Measurements from ENCODE around the gene ADD1. TPM values are rescaled to one million over a fixed set of nuclear protein-coding genes. Genes with fewer than 3 reads are reported as not detected.

Gene ADD1
- total and polyA plus RNA-seq, 2 donors (not counting 1 experiment from before 2014, with no cell fraction given) = 164 to 171 TPM

DNA sequence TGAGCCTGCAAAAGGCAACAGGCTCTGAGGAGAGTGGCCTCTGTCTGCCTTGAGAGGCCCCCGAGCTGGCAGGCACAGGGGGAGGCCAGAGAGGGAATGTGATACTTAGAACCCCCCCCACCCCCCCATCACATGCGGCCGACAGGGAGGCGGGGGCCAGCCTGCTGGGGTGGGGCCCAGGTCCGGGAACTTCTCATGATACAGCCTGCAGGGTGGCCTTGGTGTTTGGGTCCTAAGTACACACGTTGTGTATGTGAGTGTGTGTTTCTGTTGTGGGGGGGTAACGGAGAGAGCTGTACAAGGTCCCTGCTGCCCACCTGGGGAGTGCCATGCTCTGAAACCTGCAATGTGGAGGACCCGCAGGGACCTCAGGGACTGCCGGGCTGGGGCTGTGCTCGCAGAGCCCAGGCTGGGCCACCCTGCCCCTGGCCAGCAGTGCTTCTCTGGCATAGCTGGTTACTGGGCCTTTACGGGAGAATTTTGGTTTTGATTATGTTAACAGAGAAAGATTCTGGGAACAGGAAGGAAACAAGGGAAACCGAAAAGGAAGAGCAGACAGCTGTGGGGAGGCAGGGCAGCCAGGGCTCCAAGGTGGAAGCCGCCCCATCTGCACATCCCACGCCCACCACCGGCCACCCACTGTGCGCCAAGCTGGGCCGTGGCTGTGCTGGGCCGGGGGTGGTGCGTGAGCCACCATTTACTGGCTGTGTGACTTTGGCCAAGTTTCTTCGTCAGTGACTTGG lies 30.9 kb upstream of the ADD1 start:
- Histone ChIP-seq H3K4me1 (ENCODE audit: control insufficient read depth, extremely low read depth, insufficient read depth, low read length) (peaks cover 13% of the 10 kb centered on the region), H2AFZ (ENCODE audit: low read length) (no peak overlapping the region), H3K4me3 (replicated peaks in 1 of 4; ENCODE audit: control extremely low read depth in 1 of 4, insufficient read depth in 1 of 4, low read depth in 3 of 4, low read length in 4 of 4) (peak overlapping the region in 1 of 4 experiments; percentile 20), H3K79me2 (ENCODE audit: control insufficient read depth, insufficient read depth, low read length) (peaks cover 12% of the 10 kb centered on the region), H4K20me1 (ENCODE audit: control insufficient read depth, extremely low read depth, insufficient read depth, low read length) (no peaks in the 10 kb centered on the region), H3K27ac (ENCODE audit: insufficient read depth, low read length) (peak overlapping the region; percentile 44), H3K9ac (ENCODE audit: insufficient read depth, low read length) (peak overlapping the region; percentile 51), H3K9me3 (ENCODE audit: control insufficient read depth, insufficient read depth, low read depth, low read length) (no peaks in the 10 kb centered on the region), H3K36me3 (ENCODE audit: control insufficient read depth, insufficient read depth, low read length) (no peaks in the 10 kb centered on the region), H3K4me2 (ENCODE audit: extremely low read depth, insufficient read depth, low read length) (no peak overlapping the region), H3K27me3 (ENCODE audit: control insufficient read depth, insufficient read depth, low read length) (no peaks in the 10 kb centered on the region)
- TF ChIP-seq, protein P1, sequence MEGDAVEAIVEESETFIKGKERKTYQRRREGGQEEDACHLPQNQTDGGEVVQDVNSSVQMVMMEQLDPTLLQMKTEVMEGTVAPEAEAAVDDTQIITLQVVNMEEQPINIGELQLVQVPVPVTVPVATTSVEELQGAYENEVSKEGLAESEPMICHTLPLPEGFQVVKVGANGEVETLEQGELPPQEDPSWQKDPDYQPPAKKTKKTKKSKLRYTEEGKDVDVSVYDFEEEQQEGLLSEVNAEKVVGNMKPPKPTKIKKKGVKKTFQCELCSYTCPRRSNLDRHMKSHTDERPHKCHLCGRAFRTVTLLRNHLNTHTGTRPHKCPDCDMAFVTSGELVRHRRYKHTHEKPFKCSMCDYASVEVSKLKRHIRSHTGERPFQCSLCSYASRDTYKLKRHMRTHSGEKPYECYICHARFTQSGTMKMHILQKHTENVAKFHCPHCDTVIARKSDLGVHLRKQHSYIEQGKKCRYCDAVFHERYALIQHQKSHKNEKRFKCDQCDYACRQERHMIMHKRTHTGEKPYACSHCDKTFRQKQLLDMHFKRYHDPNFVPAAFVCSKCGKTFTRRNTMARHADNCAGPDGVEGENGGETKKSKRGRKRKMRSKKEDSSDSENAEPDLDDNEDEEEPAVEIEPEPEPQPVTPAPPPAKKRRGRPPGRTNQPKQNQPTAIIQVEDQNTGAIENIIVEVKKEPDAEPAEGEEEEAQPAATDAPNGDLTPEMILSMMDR (conservative IDR thresholded peaks at IDR 0.05 in 1 of 2, IDR thresholded peaks at IDR 0.05 in 1 of 2; ENCODE audit: low read depth in 1 of 2, low read length in 2 of 2) = no peak
- no peak for TF ChIP-seq EZH2 (IDR thresholded peaks at IDR 0.05; ENCODE audit: low read length, missing control alignments)
- no peak for DNase-seq (ENCODE audit: low read depth in 2 of 2)

GRCh38 chr4:2813446-2814405 lies 29.9 kb upstream of the ADD1 start:
- no peaks in the 10 kb centered on the region for H3K9me3 ChIP-seq (ENCODE audit: control insufficient read depth, insufficient read depth, low read depth, low read length)
- no peaks in the 10 kb centered on the region for H4K20me1 ChIP-seq (ENCODE audit: control insufficient read depth, extremely low read depth, insufficient read depth, low read length)
- no peaks in the 10 kb centered on the region for H3K36me3 ChIP-seq (ENCODE audit: control insufficient read depth, insufficient read depth, low read length)
- H3K4me2 ChIP-seq (ENCODE audit: extremely low read depth, insufficient read depth, low read length) = no peak overlapping the region
- TF ChIP-seq, protein P1 (conservative IDR thresholded peaks at IDR 0.05 in 1 of 2, IDR thresholded peaks at IDR 0.05 in 1 of 2; ENCODE audit: low read depth in 1 of 2, low read length in 2 of 2) = no peak
- H3K27ac ChIP-seq (ENCODE audit: insufficient read depth, low read length) = no peak overlapping the region
- H3K79me2 ChIP-seq (ENCODE audit: control insufficient read depth, insufficient read depth, low read length) = peaks cover 15% of the 10 kb centered on the region
- H3K4me1 ChIP-seq (ENCODE audit: control insufficient read depth, extremely low read depth, insufficient read depth, low read length) = peaks cover 13% of the 10 kb centered on the region
- DNase-seq (ENCODE audit: low read depth in 2 of 2) = no peak
- no peak overlapping the region for H3K4me3 ChIP-seq (replicated peaks in 1 of 4; ENCODE audit: control extremely low read depth in 1 of 4, insufficient read depth in 1 of 4, low read depth in 3 of 4, low read length in 4 of 4)
- H2AFZ ChIP-seq (ENCODE audit: low read length) = no peak overlapping the region
- H3K9ac ChIP-seq (ENCODE audit: insufficient read depth, low read length) = peak overlapping the region; percentile 30
- no peaks in the 10 kb centered on the region for H3K27me3 ChIP-seq (ENCODE audit: control insufficient read depth, insufficient read depth, low read length)

DNA sequence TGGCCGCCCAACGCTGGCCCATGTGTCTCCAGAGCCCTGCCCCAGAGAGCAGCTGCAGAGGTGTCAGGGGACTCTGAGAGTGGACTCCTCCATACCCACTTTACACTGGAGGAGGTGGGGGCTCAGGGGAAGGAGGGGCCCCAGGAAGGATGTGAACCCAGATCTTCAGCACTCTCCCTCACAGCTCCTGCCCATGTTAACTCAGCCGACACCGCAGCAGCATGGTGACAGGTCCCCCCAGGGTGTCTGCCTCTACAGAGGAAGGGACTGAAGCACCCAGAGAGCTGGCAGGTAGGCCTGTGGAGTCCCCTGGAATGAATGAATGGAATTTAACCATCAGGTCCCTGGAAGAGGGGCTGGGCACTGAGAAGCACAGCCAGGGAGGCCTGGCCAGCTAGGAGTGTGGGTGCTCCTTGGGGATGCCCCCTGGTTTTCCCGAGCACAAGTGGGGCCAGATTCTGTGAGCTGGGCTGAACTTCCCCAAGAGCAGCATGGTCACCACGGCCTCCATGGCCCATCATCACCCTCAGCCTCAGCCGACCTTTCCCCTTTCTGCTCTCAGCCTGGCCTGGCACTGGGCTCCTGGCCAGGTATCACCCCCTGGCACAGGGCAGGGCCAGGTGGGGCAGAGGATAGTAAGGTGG lies 28.9 kb upstream of the ADD1 start:
- Histone ChIP-seq H3K9ac (ENCODE audit: insufficient read depth, low read length) (no peak overlapping the region), H3K4me3 (replicated peaks in 1 of 4; ENCODE audit: control extremely low read depth in 1 of 4, insufficient read depth in 1 of 4, low read depth in 3 of 4, low read length in 4 of 4) (no peak overlapping the region), H3K4me1 (ENCODE audit: control insufficient read depth, extremely low read depth, insufficient read depth, low read length) (peaks cover 13% of the 10 kb centered on the region), H3K27me3 (ENCODE audit: control insufficient read depth, insufficient read depth, low read length) (no peaks in the 10 kb centered on the region), H4K20me1 (ENCODE audit: control insufficient read depth, extremely low read depth, insufficient read depth, low read length) (no peaks in the 10 kb centered on the region), H3K9me3 (ENCODE audit: control insufficient read depth, insufficient read depth, low read depth, low read length) (no peaks in the 10 kb centered on the region), H3K79me2 (ENCODE audit: control insufficient read depth, insufficient read depth, low read length) (peaks cover 15% of the 10 kb centered on the region), H2AFZ (ENCODE audit: low read length) (no peak overlapping the region), H3K27ac (ENCODE audit: insufficient read depth, low read length) (no peak overlapping the region), H3K36me3 (ENCODE audit: control insufficient read depth, insufficient read depth, low read length) (no peaks in the 10 kb centered on the region), H3K4me2 (ENCODE audit: extremely low read depth, insufficient read depth, low read length) (no peak overlapping the region)
- no peak for DNase-seq (ENCODE audit: low read depth in 2 of 2)
- TF ChIP-seq, protein P1 (conservative IDR thresholded peaks at IDR 0.05 in 1 of 2, IDR thresholded peaks at IDR 0.05 in 1 of 2; ENCODE audit: low read depth in 1 of 2, low read length in 2 of 2) = no peak
- TF ChIP-seq EZH2 (IDR thresholded peaks at IDR 0.05; ENCODE audit: low read length, missing control alignments) = no peak

All from fibroblast of lung (primary cell).